Glomerular visceral epithelial cell (primary cell): Measurements from ENCODE around the gene PRMT6.
"Not testable (repeated sequence)": the region's sequence is repeated elsewhere in the genome, so short reads cannot be mapped to it uniquely, and the experiment has no call there.

Source experiments
- DNase-seq: peaks from one replicate; pipeline ENCODE4 v3.0.0-alpha.2; 2016; ENCODE audit errors: extremely low spot score

Gene PRMT6

DNA sequence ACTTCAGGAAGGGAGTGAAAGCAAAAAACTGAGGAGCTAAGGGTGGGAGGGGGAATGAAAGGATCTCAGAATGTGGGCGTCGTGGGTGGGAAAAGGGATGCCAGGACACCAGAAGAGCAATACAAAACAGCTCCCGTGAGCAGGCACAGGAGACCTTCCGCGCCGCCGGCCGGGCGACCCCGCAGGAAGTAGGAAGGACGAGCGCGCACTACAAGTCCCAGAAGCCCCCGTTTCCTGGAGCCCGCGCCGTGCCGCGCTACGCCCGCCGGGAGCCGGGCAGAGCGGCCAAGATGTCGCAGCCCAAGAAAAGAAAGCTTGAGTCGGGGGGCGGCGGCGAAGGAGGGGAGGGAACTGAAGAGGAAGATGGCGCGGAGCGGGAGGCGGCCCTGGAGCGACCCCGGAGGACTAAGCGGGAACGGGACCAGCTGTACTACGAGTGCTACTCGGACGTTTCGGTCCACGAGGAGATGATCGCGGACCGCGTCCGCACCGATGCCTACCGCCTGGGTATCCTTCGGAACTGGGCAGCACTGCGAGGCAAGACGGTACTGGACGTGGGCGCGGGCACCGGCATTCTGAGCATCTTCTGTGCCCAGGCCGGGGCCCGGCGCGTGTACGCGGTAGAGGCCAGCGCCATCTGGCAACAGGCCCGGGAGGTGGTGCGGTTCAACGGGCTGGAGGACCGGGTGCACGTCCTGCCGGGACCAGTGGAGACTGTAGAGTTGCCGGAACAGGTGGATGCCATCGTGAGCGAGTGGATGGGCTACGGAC is at the start of gene PRMT6:
Gene PRMT6 (plus strand): TSS at position 249 of the 771 bp plus-strand sequence. CDS start 42 bp downstream, at position 291.
- peak; percentile 85 for DNase-seq

DNA sequence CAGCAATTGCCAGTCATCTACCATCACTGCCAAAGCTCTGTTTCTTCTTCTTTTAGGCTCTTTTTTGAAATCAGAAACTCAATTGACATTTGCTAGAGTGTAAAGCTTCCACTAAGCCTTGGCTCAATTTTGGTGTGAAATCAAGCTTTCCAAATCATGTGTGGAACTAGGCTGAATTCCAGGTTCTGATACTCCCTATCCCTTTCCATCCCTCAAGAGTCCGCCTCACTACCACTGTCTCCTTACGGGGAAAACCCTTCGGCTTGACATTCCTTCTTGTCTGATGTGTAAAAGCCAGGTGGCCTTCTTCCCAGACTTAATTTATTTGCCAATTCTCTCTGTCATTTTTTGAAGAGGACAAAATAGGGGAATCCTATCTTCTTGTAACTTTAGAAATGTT is 47.2 kb upstream of the PRMT6 start:
- DNase-seq: no peak

- DNase-seq: no peak
Measured at GRCh38 chr1:107010582-107010981, 45.9 kb upstream of the PRMT6 start.

DNA sequence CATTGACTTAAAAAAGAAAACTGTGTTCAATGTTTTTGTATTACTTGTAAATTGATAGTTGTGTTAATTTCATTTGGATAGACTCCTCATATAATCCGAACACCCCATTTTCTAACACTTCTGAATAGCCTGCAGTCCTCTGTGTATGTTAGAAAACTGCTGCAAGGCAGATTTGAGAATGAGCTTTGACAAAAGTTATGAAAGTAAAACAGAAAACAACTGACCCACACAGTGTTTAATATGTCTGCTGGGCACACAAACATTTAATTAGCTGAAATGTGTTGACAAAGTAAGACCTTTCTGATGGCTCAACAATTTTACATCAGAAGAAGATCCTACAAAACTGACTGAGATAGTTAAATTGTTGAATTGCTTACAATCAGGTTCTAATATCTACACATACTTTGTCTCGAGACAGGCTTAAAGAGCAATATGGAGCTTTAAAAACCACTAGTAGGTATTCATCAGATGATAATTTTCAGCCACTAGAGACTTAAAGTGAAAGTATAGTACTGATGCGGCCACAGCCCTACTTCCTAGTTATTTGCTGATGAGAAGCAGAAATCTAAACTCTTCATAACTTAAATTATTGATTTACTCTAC is 40.0 kb upstream of the PRMT6 start:
- DNase-seq: no peak

DNA sequence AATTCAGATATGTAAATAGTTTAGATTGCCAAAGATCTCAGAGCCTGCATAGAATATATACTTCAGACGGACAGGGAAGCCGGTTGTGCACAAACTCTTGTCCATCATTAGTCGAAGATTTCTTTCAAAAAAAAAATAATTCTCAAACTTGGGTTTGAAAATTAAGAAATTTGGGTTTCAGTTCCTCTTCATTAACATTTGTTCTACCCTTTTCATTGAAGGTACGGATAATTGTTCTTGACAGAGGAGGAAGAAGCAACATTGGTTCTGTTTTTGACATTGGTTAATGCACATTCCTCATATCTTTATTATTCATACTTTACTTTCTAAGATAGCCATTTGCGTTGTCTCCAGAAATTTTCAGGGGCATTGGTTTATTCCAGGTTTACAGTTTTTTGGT is 38.0 kb upstream of the PRMT6 start:
- no peak for DNase-seq

DNA sequence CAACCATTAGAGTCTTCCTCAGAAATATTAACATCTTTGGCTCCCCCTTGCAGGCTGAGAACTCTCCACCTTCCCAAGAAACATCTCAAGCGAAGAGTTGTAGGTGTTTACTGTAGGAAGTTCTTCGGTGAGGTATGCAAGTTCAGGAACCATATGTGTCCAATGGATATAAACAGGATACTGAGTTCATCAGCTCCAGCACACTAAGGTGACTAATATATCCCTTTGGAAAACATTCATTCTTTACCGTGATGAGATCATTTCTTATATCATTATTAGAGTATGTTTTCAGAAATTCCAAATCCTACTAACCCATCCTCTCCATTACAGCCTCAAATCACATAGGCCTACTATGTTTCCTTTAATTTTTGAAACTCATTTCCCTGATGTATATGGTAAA is 37.3 kb upstream of the PRMT6 start:
- DNase-seq: peak; percentile 7

DNA sequence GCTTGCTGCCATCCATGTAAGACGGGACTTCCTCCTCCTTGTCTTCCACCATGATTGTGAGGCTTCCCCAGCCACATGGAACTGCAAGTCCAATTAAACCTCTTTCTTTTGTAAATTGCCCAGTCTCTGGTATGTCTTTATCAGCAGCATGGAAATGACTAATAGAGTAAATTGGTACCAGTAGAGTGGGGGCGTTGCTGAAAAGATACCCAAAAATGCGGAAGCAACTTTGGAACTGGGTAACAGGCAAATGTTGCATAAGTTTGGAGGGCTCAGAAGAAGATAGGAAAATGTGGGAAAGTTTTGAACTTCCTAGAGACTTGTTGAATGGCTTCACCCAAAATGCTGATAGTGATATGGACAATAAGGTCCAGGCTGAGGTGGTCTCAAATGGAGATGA is 17.6 kb upstream of the PRMT6 start:
- not testable (repeated sequence) for DNase-seq

- not testable (repeated sequence) for DNase-seq
Measured at GRCh38 chr1:107044310-107045220, 11.9 kb upstream of the PRMT6 start.

GRCh38 chr1:107047602-107048001 is 8.9 kb upstream of the PRMT6 start:
- no peak for DNase-seq

DNA sequence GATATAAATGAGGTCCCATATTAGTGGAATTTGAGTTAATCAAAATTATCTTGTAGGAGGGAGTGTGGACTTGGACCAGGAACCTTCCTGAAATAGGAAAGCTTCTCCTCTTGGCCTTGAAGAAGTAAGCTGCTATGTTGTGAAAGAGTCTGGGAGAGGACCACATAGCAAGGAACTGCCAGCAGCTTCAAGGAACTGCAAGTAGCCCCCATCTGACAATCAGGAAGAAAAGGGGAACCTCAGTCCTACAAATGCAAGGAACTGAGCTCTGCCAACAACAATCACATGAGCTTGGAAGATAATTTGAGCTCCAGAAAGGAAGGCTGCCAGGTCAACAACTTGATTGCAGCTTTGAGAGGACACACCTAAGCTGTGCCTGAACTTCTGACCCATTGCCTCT is 8.2 kb upstream of the PRMT6 start:
- no peak for DNase-seq

- no peak for DNase-seq
Measured at GRCh38 chr1:107051266-107051665, 5.2 kb upstream of the PRMT6 start.

DNA sequence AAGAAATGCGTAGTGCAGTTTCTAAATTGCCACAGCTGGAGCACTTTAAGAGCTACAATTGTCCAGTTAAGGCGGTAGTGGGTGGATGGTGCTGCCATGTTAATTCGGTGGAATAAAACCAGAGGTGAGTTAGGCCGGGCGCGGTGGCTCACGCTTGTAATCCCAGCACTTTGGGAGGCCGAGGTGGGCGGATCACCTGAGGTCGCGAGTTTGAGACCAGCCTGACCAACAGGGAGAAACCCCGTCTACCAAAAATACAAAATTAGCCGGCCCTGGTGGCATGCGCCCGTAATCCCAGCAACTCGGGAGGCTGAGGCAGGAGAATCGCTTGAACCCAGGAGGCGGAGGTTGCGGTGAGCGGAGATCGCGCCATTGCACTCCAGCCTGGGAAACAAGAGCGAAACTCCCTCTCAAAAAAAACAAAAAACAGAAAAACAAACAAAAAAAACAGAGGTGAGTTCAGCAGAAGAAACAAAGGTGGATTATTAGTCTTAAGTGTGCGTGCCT is 502 bp upstream of the PRMT6 start:
- DNase-seq: not testable (repeated sequence)

GRCh38 chr1:107057197-107058133 is 991 bp downstream of the PRMT6 start:
- peak; percentile 66 for DNase-seq

GRCh38 chr1:107058245-107059032 is 2.0 kb downstream of the PRMT6 start:
- no peak for DNase-seq

- no peak for DNase-seq
Measured at GRCh38 chr1:107061886-107062285, 5.4 kb downstream of the PRMT6 start.

- no peak for DNase-seq
Measured at GRCh38 chr1:107073493-107073892, 17.0 kb downstream of the PRMT6 start.

DNA sequence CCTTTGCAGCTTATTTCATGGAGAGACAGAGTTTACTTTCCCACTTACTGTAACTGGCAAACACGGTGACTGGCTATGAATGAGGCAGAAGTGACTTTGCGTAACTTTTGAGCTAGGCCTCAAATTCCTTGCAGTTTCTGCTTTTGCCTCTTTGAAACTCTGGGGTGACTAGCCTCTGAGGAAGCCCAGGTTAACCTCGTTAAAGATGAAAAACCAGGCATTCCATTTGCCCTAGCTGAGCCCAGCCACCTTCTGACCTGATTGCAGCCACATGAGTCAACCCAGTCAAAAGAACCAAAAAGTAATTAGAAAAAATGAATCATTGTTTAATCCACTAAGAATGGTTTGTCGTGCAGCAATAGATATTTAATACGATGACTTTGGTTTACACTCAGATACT is 20.4 kb downstream of the PRMT6 start:
- DNase-seq: peak; percentile 84

GRCh38 chr1:107079249-107079648 is 22.8 kb downstream of the PRMT6 start:
- no peak for DNase-seq

- no peak for DNase-seq
Measured at GRCh38 chr1:107081102-107081501, 24.6 kb downstream of the PRMT6 start.

- no peak for DNase-seq
Measured at GRCh38 chr1:107091418-107091817, 34.9 kb downstream of the PRMT6 start.
